Tibial artery (tissue), 4 donors: ENCODE measurements around the gene MAPKAPK3.

Experiments used
- DNase-seq, 2 donors: peaks; one replicate each; pipeline ENCODE4 v3.0.0-alpha.2; 2019
- H3K27ac ChIP-seq, 2 donors: fragments of 200-600 bp; sonication (generic) in 1 of 2; 1 replicate in 1 of 2; 2 replicates in 1 of 2; pipeline ENCODE4 v1.5.1; 2018 to 2019; ENCODE audit warnings: mild to moderate bottlenecking in 1 of 2
- H3K27me3 ChIP-seq, 2 donors: fragments of 200-600 bp; sonication (generic) in 1 of 2; one replicate each; pipeline versions ENCODE4 v1.5.1 to v1.6.0; 2016 to 2019
- H3K36me3 ChIP-seq, 3 donors: fragments of 200-600 bp; sonication (generic) in 2 of 3; one replicate each; pipeline ENCODE4 v1.5.1; 2016 to 2019; ENCODE audit warnings: mild to moderate bottlenecking in 2 of 3
- H3K4me1 ChIP-seq, 4 donors: fragments of 200-600 bp; sonication (generic) in 2 of 4; 1 replicate in 3 of 4; 2 replicates in 1 of 4; pipeline ENCODE4 v1.5.1; 2016 to 2019
- H3K4me3 ChIP-seq, 2 donors: fragments of 200-600 bp; sonication (generic) in 1 of 2; 1 replicate in 1 of 2; 2 replicates in 1 of 2; pipeline ENCODE4 v1.5.1; 2018 to 2019; ENCODE audit warnings: mild to moderate bottlenecking in 2 of 2
- H3K9me3 ChIP-seq, 3 donors: fragments of 200-600 bp; sonication (generic) in 1 of 3; one replicate each; pipeline ENCODE4 v1.5.1; 2016 to 2019
- CTCF ChIP-seq, 2 experiments: fragments of 200-600 bp in 1 of 2; fragments of 450-650 bp in 1 of 2; IDR thresholded peaks; one replicate each; pipeline ENCODE4 v1.5.1; 2017 to 2019; ENCODE audit warnings: antibody characterized with exemption in 2 of 2, mild to moderate bottlenecking in 1 of 2, moderate library complexity in 1 of 2
- intact Hi-C: fragments of 100-400 bp; cut with DNase I; formaldehyde crosslinking; loops from one replicate; pipeline ENCODE4 v1.15.0; 2023; ENCODE audit warnings: low total_unique reads

Gene MAPKAPK3

GRCh38 chr3:50617096-50617791 lies at the start of gene MAPKAPK3:
Gene MAPKAPK3, plus strand, starts transcription at chr3:50617151. Its CDS starts 415 bp downstream, at chr3:50617566.
- H3K4me1 ChIP-seq = peaks cover 0 to 35% (median 20%) of the 10 kb centered on the region in 4 donors
- peak; percentile 47 to 81 for DNase-seq
- TF ChIP-seq CTCF (IDR thresholded peaks at IDR 0.05) = no peak
- peak within 1 kb of the TSS; percentile 83 to 99 for H3K4me3 ChIP-seq
- H3K36me3 ChIP-seq = no peaks in the 10 kb centered on the region
- intact Hi-C loops = loop anchor here (5.0 kb wide), 1 partner anchor 775 kb away; the partner anchor contains the start of gene RBM15B
- H3K27me3 ChIP-seq = no peaks in the 10 kb centered on the region
- H3K27ac ChIP-seq = peak within 1 kb of the TSS; percentile 88 to 90
- no peaks in the 10 kb centered on the region for H3K9me3 ChIP-seq

DNA sequence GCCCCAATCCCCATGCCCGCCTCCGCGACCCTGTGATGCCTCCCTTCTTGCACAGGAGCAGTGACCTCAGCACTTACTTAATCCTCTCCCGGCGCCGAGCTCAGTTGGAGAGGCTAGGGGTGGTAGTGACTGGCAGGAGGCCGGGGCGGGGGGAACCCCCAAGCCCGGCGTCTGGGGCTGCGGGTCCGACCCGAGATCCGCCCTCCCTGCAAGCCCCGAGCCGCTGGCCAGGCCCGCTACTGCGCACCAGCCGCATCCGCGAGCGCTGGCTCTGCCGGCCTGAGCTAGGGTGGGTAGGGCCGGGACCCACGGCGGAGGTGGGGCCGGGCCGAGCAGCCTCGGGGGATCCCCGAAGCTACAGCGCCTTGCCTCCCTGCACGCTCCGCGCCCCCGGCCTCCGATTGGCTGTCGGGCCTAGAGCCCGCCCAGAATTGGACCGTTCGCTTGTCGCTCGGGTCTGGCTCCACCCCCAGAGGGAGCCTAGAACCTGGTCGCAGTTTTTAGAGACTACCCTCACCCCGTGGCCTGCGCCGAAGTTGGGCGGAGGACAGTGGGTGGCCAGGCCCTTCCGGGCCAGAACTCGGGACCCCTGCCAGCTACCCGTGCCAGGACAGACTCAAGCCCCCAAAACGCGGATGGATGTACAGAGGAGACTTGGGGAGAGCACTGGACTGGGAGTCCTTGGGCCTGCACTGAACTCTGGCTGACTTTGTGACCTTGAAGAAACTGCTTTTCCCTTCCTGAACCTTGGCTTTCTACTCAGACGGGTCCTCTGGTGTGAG lies 49.4 kb upstream of the MAPKAPK3 start, which contains the start of gene C3orf18:
TSS of gene C3orf18 (minus strand) at position 362 of the 782 bp plus-strand sequence. CDS start 2,048 bp downstream, outside the sequence.
- H3K27me3 ChIP-seq = no peaks in the 10 kb centered on the region
- peak in 1 of 2 experiments; percentile 7 for TF ChIP-seq CTCF (IDR thresholded peaks at IDR 0.05)
- H3K9me3 ChIP-seq = no peaks in the 10 kb centered on the region
- H3K4me3 ChIP-seq = peak within 1 kb of the TSS; percentile 67 to 68
- intact Hi-C loops = no loop called here
- H3K27ac ChIP-seq = peak within 1 kb of the TSS; percentile 78 to 79
- peak; percentile 94 to 96 for DNase-seq
- H3K36me3 ChIP-seq = peaks cover 0 to 11% (median 1%) of the 10 kb centered on the region in 3 donors
- H3K4me1 ChIP-seq = peaks cover 0 to 34% (median 25%) of the 10 kb centered on the region in 4 donors

DNA sequence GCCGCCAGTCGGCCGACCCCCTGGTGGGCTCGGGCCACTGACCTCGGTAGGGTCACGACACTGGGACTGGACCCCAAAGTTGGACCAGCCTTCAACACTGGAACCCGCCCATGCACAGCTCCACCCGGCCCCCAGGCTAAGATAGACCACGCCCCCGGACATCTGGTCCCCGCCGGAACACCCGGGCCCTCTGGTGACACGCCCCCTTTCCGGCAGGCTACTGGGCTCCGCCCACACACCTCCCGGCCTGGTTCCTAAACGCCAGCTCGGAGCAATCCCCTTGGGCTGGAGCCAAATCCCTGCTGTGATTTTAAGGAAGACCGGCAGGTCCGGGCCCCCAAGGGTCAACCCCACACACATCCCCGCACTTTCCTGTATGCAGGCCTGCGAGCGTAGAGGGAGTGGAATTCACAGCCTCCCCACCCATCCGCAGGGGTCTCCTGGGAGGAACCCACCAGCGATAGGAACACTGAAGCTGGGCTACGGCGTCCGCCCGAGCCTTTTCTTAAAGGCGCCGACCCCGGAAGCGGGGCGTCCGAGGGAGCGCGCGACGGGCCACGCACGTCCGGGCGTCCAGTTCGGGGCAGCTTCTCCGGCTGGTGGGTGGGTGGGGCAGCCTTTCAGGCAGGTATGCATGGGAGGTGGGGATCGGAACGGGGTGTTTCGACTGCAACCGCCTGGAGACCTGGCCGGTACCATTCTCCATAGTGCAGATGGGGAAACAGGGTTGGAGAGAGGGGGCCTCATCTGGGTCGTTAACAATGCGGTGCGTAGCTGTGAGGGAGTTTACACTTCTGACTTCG lies 47.8 kb upstream of the MAPKAPK3 start, which contains the start of gene HEMK1:
TSS of gene HEMK1 (plus strand) at position 576 of the 803 bp plus-strand sequence. CDS start 1,583 bp downstream, outside the sequence.
- H3K4me3 ChIP-seq = peak within 1 kb of the TSS; percentile 67 to 68
- H3K4me1 ChIP-seq = peaks cover 0 to 38% (median 25%) of the 10 kb centered on the region in 4 donors
- peak; percentile 98 to 99 for DNase-seq
- peak within 1 kb of the TSS; percentile 78 to 79 for H3K27ac ChIP-seq
- no peaks in the 10 kb centered on the region for H3K9me3 ChIP-seq
- peaks cover 0 to 16% (median 7%) of the 10 kb centered on the region in 3 donors for H3K36me3 ChIP-seq
- no peaks in the 10 kb centered on the region for H3K27me3 ChIP-seq
- intact Hi-C loops = no loop called here
- TF ChIP-seq CTCF (IDR thresholded peaks at IDR 0.05) = no peak

- peak overlapping the region in 1 of 2 donors; percentile 67 for H3K4me3 ChIP-seq
- no peaks in the 10 kb centered on the region for H3K9me3 ChIP-seq
- peak overlapping the region in 1 of 2 donors; percentile 78 for H3K27ac ChIP-seq
- no peaks in the 10 kb centered on the region for H3K27me3 ChIP-seq
- peaks cover 0 to 28% (median 7%) of the 10 kb centered on the region in 3 donors for H3K36me3 ChIP-seq
- H3K4me1 ChIP-seq = peaks cover 0 to 38% (median 25%) of the 10 kb centered on the region in 4 donors
- intact Hi-C loops = loop anchor here (1.0 to 10.0 kb wide), 2 partner anchors 42 to 814 kb away; partner anchors contain the start of gene MANF
- no peak for DNase-seq
- no peak for TF ChIP-seq CTCF (IDR thresholded peaks at IDR 0.05)
These were observed 46.3 kb upstream of the MAPKAPK3 start for GRCh38 chr3:50570508-50571279.
